Measurements from ENCODE around the gene AJAP1. TPM values are rescaled to one million over a fixed set of nuclear protein-coding genes. Genes with fewer than 3 reads are reported as not detected.

Gene AJAP1
- total RNA-seq, 2 experiments from 2014 or later, result not detected

DNA sequence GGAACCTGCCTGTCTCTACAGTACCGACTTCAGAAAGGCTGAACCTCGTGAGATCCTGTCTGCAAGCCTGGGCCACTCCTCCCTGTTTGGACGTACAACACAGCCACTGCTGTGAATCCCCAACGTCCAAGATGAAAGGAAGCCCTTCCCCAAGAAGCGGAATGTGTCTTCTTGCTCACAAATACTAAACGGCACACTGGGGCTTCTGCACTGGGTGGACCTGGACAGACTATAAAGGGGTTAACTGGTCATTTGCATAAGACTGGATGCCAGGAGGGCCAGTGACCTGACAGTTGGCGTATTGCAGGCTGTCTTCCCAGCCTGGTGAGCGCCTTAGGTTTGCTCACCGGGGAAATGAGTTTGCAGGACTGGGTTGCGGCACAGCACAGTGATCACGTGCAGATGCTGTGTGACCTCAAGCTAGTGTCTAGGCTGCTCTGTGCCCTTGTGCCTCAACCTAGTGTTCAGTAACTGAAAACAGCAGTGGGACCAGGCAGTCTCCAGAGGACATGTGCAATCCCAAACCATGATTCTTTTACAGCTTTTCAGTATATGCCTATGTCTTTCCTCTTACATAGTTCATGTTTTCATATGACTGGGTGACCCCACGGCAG, 19.5 kb upstream of the AJAP1 start:
- no peaks in the 10 kb centered on the region for H3K36me3 ChIP-seq (ENCODE audit: insufficient read depth, low read length)
- no TSS peak for BruUV-seq (replicated peaks)
- CTCF ChIA-PET (ENCODE audit: unreplicated experiment), result no interaction called here
- no peaks in the 10 kb centered on the region for H3K9me2 ChIP-seq (ENCODE audit: insufficient read depth, low read length)
- intact Hi-C loops (cut with micrococcal nuclease; ENCODE audit: unreplicated experiment), result no loop called here
- no peaks in the 10 kb centered on the region for H4K20me1 ChIP-seq (ENCODE audit: insufficient read depth, low read length)
- POLR2A ChIA-PET, result no interaction called here
- no peaks in the 10 kb centered on the region for H3K79me2 ChIP-seq (ENCODE audit: insufficient read depth, low read depth, low read length)
- H3K4me3 ChIP-seq (ENCODE audit: low read depth, low read length, poor library complexity, severe bottlenecking), result no peak overlapping the region
- DNase-seq (ENCODE audit: low spot score), result no peak
- H3K4me1 ChIP-seq (ENCODE audit: insufficient read depth, low read length, poor library complexity, severe bottlenecking), result peaks cover 15% of the 10 kb centered on the region
- no peaks in the 10 kb centered on the region for H3K9me3 ChIP-seq (ENCODE audit: low read length)
- no peak overlapping the region for H3K4me2 ChIP-seq (ENCODE audit: low read length)
- H3K27ac ChIP-seq (ENCODE audit: low read depth, low read length, poor library complexity, severe bottlenecking), result no peak overlapping the region
- H2AFZ ChIP-seq (ENCODE audit: low read length), result no peak overlapping the region
- TF ChIP-seq EZH2phosphoT487 (IDR thresholded peaks at IDR 0.05; ENCODE audit: borderline replicate concordance, low read depth, low read length), result no peak
- TF ChIP-seq, protein P1, sequence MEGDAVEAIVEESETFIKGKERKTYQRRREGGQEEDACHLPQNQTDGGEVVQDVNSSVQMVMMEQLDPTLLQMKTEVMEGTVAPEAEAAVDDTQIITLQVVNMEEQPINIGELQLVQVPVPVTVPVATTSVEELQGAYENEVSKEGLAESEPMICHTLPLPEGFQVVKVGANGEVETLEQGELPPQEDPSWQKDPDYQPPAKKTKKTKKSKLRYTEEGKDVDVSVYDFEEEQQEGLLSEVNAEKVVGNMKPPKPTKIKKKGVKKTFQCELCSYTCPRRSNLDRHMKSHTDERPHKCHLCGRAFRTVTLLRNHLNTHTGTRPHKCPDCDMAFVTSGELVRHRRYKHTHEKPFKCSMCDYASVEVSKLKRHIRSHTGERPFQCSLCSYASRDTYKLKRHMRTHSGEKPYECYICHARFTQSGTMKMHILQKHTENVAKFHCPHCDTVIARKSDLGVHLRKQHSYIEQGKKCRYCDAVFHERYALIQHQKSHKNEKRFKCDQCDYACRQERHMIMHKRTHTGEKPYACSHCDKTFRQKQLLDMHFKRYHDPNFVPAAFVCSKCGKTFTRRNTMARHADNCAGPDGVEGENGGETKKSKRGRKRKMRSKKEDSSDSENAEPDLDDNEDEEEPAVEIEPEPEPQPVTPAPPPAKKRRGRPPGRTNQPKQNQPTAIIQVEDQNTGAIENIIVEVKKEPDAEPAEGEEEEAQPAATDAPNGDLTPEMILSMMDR (conservative IDR thresholded peaks at IDR 0.05; ENCODE audit: low read length), result no peak

DNA sequence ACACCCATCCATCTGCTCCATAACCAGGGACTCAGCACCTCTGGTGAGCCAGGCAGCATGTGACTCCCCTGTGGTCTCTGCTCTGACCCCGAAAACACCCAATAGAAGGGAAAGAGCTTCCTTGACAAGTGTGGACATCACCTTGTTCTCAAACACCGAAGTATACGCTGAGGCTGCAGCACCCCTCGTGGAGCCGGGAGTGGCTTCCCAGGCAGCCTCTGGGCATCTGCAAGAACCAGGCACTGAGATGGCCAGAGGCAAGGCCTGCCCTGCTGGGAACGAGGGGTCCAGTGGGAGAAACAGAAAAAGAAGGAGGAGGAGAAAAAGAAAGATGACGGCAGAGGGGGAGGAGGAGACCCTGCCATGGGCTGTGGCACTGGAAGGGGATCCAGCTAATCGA, 18.2 kb upstream of the AJAP1 start:
- no peaks in the 10 kb centered on the region for H3K36me3 ChIP-seq (ENCODE audit: insufficient read depth, low read length)
- TF ChIP-seq EZH2phosphoT487 (IDR thresholded peaks at IDR 0.05; ENCODE audit: borderline replicate concordance, low read depth, low read length), result no peak
- TF ChIP-seq, protein P1 (conservative IDR thresholded peaks at IDR 0.05; ENCODE audit: low read length), result no peak
- ChIA-PET CTCF (ENCODE audit: unreplicated experiment) (no interaction called here), POLR2A (no interaction called here)
- H3K4me1 ChIP-seq (ENCODE audit: insufficient read depth, low read length, poor library complexity, severe bottlenecking), result peaks cover 5% of the 10 kb centered on the region
- intact Hi-C loops (cut with micrococcal nuclease; ENCODE audit: unreplicated experiment), result no loop called here
- no peak overlapping the region for H3K4me3 ChIP-seq (ENCODE audit: low read depth, low read length, poor library complexity, severe bottlenecking)
- H3K27ac ChIP-seq (ENCODE audit: low read depth, low read length, poor library complexity, severe bottlenecking), result no peak overlapping the region
- H3K9me3 ChIP-seq (ENCODE audit: low read length), result no peaks in the 10 kb centered on the region
- DNase-seq (ENCODE audit: low spot score), result no peak
- no peak overlapping the region for H2AFZ ChIP-seq (ENCODE audit: low read length)
- no peaks in the 10 kb centered on the region for H4K20me1 ChIP-seq (ENCODE audit: insufficient read depth, low read length)
- no peaks in the 10 kb centered on the region for H3K9me2 ChIP-seq (ENCODE audit: insufficient read depth, low read length)
- BruUV-seq (replicated peaks), result no TSS peak
- no peak overlapping the region for H3K4me2 ChIP-seq (ENCODE audit: low read length)
- no peaks in the 10 kb centered on the region for H3K79me2 ChIP-seq (ENCODE audit: insufficient read depth, low read depth, low read length)

DNA sequence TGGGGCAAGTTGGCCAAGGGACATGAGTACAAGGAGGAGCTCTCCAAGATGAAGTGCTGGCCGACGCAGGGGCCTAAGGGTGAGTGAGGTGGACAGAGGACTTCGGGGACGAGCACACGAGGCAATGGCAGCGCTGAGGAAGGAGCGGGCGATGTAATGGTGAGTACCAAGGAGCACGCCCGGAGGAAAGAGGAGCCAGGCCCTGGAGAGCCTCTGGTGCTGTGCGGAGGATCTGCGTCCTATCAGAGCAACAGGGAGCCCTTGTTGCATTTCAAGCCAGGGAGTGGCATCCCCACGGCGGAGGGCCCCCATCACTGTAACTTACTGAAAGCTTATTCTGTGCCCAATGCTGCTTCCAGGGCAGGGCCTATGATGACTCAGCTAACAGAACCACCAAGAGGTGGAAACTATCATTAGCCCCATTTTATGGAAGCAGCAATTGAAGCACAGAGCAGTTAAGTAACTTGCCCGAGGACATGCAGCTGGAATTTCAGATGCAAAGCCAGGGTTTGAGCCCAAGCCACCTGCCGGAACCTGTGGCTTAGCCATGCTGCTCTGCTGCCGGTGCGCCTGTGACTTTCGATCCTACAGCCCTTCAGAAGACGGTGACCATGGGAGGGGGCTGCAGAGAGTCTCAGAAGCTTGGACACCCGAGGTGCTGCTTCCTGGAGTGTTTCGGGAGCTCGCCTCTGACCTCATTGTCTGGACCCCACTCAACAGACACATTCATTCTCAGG, 17.6 kb upstream of the AJAP1 start:
- Histone ChIP-seq H3K36me3 (ENCODE audit: insufficient read depth, low read length) (no peaks in the 10 kb centered on the region), H3K27ac (ENCODE audit: low read depth, low read length, poor library complexity, severe bottlenecking) (no peak overlapping the region), H3K4me1 (ENCODE audit: insufficient read depth, low read length, poor library complexity, severe bottlenecking) (peaks cover 5% of the 10 kb centered on the region), H3K9me2 (ENCODE audit: insufficient read depth, low read length) (no peaks in the 10 kb centered on the region), H2AFZ (ENCODE audit: low read length) (no peak overlapping the region), H3K79me2 (ENCODE audit: insufficient read depth, low read depth, low read length) (no peaks in the 10 kb centered on the region), H3K4me3 (ENCODE audit: low read depth, low read length, poor library complexity, severe bottlenecking) (no peak overlapping the region), H3K4me2 (ENCODE audit: low read length) (no peak overlapping the region), H4K20me1 (ENCODE audit: insufficient read depth, low read length) (no peaks in the 10 kb centered on the region), H3K9me3 (ENCODE audit: low read length) (no peaks in the 10 kb centered on the region)
- no peak for TF ChIP-seq EZH2phosphoT487 (IDR thresholded peaks at IDR 0.05; ENCODE audit: borderline replicate concordance, low read depth, low read length)
- TF ChIP-seq, protein P1 (conservative IDR thresholded peaks at IDR 0.05; ENCODE audit: low read length), result no peak
- no peak for DNase-seq (ENCODE audit: low spot score)
- ChIA-PET POLR2A (interaction anchor here (0.6 kb wide), 1 partner anchor 10 kb away, joined by 4 read pairs; no protein-coding TSS in a partner anchor), CTCF (ENCODE audit: unreplicated experiment) (no interaction called here)
- no TSS peak for BruUV-seq (replicated peaks)
- intact Hi-C loops (cut with micrococcal nuclease; ENCODE audit: unreplicated experiment), result no loop called here
